Hepatocyte (in vitro differentiated cells): Measurements from ENCODE around the gene TMA7.

ENCODE experiments used
- EZH2 ChIP-seq: fragments of 200-600 bp; sonication (generic); IDR thresholded peaks from 2 replicates; pipeline ENCODE4 v1.6.1; 2016; ENCODE audit warnings: antibody characterized with exemption, mild to moderate bottlenecking, borderline replicate concordance
- EZH2phosphoT487 ChIP-seq: fragments of 200-600 bp; sonication (generic); IDR thresholded peaks from one replicate; pipeline ENCODE4 v1.6.1; 2018; ENCODE audit warnings: antibody characterized with exemption, mild to moderate bottlenecking, low read depth, moderate library complexity; ENCODE audit not compliant: unreplicated experiment, severe bottlenecking
- TF ChIP-seq, protein P1 (sequence below): fragments of 200-600 bp; sonication (generic); IDR thresholded peaks from 2 replicates; pipeline ENCODE4 v1.5.1; 2016; ENCODE audit warnings: antibody characterized with exemption, mild to moderate bottlenecking; ENCODE audit not compliant: poor library complexity

DNA sequence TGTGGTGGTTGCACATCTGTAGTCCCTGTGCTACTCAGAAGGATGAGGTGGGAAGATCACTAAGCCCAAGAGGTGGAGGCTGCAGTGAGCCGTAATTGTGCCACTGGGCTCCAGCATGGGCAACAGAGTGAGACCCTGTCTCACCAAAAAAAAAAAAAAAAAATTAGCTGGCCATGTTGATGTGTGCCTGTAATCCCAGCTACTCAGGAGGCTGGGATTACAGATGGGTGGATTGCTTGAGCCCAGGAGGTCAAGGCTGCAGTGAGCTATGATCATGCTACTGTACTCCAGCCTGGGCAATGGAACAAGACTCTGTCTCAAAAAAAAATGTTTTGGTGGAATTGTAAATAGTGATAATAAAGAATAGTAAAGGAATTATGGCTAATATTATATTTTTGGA, 16.4 kb downstream of the TMA7 start:
- TF ChIP-seq, protein P1, sequence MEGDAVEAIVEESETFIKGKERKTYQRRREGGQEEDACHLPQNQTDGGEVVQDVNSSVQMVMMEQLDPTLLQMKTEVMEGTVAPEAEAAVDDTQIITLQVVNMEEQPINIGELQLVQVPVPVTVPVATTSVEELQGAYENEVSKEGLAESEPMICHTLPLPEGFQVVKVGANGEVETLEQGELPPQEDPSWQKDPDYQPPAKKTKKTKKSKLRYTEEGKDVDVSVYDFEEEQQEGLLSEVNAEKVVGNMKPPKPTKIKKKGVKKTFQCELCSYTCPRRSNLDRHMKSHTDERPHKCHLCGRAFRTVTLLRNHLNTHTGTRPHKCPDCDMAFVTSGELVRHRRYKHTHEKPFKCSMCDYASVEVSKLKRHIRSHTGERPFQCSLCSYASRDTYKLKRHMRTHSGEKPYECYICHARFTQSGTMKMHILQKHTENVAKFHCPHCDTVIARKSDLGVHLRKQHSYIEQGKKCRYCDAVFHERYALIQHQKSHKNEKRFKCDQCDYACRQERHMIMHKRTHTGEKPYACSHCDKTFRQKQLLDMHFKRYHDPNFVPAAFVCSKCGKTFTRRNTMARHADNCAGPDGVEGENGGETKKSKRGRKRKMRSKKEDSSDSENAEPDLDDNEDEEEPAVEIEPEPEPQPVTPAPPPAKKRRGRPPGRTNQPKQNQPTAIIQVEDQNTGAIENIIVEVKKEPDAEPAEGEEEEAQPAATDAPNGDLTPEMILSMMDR, result no peak
- TF ChIP-seq EZH2 (no peak), EZH2phosphoT487 (no peak)
